Testis (tissue), 2 donors: ENCODE measurements around the gene PIP5KL1.

ENCODE experiments used
- CTCF ChIP-seq, 3 experiments: fragments of 450-650 bp in 2 of 3; fragments of 200-600 bp in 1 of 3; sonication (generic) in 1 of 3; IDR thresholded peaks; one replicate each; pipeline ENCODE4 v1.5.1; 2016 to 2019; ENCODE audit warnings: antibody characterized with exemption in 3 of 3, mild to moderate bottlenecking in 2 of 3, moderate library complexity in 1 of 3
- POLR2A ChIP-seq: fragments of 450-650 bp; IDR thresholded peaks from one replicate; pipeline ENCODE4 v1.6.1; 2017; ENCODE audit warnings: antibody characterized with exemption, mild to moderate bottlenecking, moderate library complexity

GRCh38 chr9:127968042-127968441, 37.5 kb upstream of the PIP5KL1 start:
- TF ChIP-seq CTCF (IDR thresholded peaks at IDR 0.05): no peak
- TF ChIP-seq POLR2A: no peak
